ENCODE data around the gene PLGLB1.
"Not testable (repeated sequence)": the region's sequence is repeated elsewhere in the genome, so short reads cannot be mapped to it uniquely, and the experiment has no call there.

The PLGLB1 gene
- 1.1 reads per million for total RNA-seq

GRCh38 chr2:87021744-87022143 is at the start of gene PLGLB1:
TSS of gene PLGLB1 (minus strand) at chr2:87021844. CDS start at chr2:87021783, 61 bp downstream.
- DNase-seq = not testable (repeated sequence)

- not testable (repeated sequence) for DNase-seq
Measured at GRCh38 chr2:87064305-87064704, 42.7 kb upstream of the PLGLB1 start.

- not testable (repeated sequence) for DNase-seq
Measured at GRCh38 chr2:87063431-87063830, 41.8 kb upstream of the PLGLB1 start.

- DNase-seq = not testable (repeated sequence)
Measured at GRCh38 chr2:87061519-87061918, 39.9 kb upstream of the PLGLB1 start.

GRCh38 chr2:87057606-87058005 is 36.0 kb upstream of the PLGLB1 start:
- not testable (repeated sequence) for DNase-seq

DNA sequence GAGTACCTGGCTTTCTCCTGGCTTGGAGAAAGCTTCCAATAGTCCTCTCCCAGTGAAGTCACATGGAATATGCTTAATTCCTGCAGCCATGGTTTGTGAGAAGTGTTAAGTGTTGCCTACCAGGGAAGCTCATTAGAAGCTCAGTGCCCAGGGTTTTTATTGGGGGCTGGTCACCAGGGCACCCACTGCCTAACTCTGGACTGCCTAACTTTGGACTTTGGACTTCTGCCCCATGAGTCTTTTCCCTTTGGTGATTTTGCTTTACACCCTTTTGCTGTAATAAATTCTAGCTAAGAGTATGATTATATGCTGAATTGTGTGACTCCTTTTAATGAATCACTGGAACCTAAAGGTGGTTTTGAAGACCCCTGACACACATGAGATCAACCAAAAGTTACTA is 35.2 kb upstream of the PLGLB1 start:
- DNase-seq = not testable (repeated sequence)

DNA sequence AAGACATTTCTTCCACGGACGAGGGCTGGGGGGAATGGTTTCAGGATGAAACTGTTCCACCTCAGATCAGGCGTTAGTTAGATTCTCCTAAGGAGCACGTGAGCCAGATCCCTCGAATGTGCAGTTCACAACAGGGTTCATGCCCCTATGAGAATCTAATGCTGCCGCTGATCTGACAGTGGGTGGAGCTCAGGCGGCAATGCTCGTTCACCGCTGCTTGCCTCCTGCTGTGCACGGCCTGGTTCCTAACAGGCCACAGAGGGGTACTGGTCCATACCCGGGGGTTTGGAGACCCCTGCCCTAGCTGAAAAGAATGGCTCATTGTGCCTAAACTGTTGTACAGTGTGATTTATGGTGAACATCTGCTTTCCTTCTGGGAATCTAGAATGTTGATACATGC is 34.8 kb upstream of the PLGLB1 start:
- not testable (repeated sequence) for DNase-seq

DNA sequence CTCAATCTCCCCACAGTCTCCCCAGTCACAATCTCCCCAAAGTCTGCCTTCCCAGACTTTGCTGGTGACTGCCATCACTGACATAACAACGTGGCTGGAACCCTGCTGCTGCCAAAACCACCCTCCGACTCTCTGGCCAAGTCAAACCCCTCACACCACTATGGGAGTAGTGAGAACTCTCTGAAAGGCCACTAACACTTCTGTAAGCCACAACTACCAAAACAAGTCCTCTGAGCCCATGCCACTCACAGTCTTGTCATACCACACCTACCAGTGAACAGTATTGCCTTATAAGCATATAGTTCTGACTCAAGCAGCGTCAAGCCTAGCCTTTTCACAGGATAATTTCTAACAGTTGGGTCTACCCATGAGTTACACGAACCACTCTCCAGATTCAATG is 32.7 kb upstream of the PLGLB1 start:
- not testable (repeated sequence) for DNase-seq

DNA sequence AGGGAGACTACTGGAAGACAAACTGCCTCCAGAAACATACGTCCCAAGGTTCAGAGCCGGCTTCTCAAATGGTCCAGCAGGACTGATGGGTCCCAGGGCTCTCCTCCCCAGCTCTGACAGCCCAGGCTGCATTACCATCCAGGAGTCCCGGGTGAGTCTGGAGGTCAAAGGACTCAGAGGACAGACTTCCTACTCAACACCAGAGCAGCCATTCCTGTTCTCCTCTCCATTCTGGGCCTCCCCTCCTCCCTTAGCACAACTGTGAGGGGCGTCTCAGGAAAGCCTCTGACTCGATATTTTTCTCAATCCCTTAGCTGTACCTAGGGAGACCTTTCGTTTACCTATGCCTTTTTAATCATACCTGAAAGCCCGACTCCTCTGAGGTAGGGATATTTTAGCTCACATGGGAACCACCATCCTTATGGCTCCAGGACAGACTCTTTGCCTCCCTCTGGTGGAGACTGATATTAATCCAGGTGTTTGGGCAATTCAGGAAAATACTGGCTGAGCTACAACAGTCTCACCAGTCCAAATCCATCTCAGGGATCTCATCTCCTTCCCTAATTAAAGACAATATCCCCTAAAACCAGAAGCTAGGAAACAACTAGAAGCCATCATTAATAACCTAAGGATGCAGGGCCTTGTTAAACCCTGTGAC is 19.8 kb upstream of the PLGLB1 start:
- DNase-seq = peak; percentile 6

- not testable (repeated sequence) for DNase-seq
Measured at GRCh38 chr2:87028607-87029006, 7.0 kb upstream of the PLGLB1 start.

GRCh38 chr2:87026816-87027215 is 5.2 kb upstream of the PLGLB1 start:
- DNase-seq = not testable (repeated sequence)

DNA sequence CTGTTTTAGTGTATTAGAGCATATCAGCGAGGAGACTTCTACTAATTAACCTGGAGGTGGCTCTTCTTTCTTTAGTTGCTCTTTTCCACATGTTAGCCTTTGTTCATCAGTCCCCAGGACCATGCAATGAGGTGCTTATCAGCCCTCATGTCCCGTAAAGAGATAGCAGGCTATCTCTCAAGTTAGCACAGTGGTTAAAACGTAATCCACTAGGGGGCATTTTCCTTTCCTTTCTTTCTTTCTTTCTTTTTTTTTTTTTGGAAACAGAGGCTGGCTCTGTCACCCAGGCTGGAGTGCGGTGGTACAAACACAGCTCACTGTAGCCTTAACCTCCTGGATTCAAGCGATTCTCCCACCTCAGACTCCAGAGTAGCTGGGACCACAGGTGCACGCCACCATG is 4.3 kb upstream of the PLGLB1 start:
- not testable (repeated sequence) for DNase-seq

GRCh38 chr2:87023988-87024615 is 2.5 kb upstream of the PLGLB1 start:
- not testable (repeated sequence) for DNase-seq

DNA sequence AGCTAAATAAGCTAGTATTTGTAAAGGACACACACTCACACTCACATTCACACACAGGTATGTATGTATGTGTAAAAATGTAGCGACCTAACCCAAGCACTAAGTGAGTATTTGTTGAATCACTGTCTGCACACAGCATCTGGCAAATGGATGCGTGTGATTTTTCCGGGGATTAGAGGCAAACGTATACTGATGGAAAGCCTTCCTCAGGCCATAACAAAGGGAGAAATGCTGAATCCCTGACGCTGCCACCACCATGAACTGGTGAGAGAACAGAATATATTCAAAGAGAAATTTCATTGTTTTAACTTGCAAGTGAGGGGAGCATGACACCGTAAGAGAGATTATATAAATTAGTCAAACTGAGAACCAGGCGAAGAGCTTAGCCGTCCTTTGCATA is 601 bp downstream of the PLGLB1 start:
- not testable (repeated sequence) for DNase-seq

DNA sequence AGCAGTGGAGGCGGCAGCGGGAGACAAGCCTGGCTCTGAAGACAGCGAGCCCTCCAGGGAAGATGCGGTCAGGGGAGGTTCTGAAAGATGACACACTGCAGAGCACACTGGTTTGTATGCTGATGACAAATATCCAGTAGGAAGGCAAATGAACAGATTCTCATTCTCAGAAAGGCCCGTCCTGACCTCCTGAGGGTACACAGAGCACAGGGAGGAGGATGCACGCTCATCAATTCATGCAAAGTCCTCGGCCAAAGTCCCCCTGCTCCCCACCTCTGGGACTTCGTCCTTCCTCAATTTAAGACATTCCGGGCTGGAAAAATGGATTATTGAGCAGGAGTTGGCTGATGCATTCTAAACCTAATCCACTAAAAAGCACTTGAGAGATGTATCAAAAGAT is 2.6 kb downstream of the PLGLB1 start:
- not testable (repeated sequence) for DNase-seq

DNA sequence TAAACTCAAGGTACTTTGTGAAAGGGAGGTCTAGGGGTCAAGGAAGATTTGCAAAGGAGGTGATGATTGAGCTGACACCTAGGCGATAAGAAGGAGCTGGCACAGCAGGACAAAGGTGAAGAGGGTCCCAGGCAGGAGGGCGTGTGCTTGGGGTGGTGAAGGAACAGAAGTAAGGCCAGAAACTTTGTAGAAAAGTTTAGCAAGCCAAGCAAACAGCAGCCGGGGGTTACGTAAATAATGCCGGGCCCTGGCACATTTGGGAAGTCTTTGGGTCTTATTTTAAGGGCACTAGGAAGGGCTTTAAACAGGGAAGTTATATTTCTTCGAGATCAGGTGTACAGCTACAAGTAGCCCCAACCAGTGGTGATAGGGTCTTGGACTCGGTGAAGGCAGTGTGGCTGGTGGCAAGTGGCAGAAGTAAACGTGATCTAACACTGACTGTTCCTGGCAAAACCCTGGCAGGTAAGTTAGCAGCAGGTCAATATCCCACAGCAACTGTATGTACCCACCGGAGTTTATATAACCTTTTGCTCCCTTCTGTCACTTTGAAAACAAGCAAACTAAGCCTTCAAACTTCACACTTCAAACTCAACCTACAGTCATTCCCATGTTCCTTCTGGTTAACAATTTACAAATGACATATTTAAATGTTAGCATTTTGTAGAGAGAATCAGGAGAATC is 7.0 kb downstream of the PLGLB1 start:
- not testable (repeated sequence) for DNase-seq

- not testable (repeated sequence) for DNase-seq
Measured at GRCh38 chr2:87004398-87004797, 17.2 kb downstream of the PLGLB1 start.

All from effector CD4-positive, alpha-beta T cell (primary cell).